HG02885 (cell line): Measurements from ENCODE around the gene POLR3B.

Experiments used
- ATAC-seq: cut with Tn5 transposase; IDR thresholded peaks from one replicate; pipeline ENCODE4 v1.9.1; 2021; ENCODE audit warnings: mild to moderate bottlenecking; ENCODE audit not compliant: unreplicated experiment, poor library complexity

POLR3B gene

GRCh38 chr12:106517314-106517713 is 159.8 kb downstream of the POLR3B start:
- no peak for ATAC-seq

DNA sequence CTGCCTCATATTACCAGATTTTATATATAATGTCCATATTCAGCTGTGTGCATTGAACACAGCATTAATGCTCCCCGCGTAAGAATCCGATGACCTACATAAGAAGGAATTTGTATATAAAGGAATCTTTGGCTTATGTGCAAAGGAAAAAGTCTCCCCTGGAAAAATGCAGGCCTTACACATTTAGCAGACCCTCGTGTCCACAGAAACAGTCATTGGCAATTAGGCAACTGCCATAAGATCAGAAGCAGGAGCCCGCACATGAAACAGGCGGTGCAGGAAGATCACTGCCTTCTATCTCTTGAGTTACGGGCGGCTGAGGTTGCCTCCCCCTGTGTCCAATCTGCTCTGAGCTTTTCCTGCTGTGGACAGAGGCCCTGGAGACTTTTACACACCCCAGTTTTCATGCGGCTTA is 162.1 kb downstream of the POLR3B start:
- ATAC-seq: no peak

- no peak for ATAC-seq
These were observed 164.4 kb downstream of the POLR3B start for GRCh38 chr12:106521901-106522300.

DNA sequence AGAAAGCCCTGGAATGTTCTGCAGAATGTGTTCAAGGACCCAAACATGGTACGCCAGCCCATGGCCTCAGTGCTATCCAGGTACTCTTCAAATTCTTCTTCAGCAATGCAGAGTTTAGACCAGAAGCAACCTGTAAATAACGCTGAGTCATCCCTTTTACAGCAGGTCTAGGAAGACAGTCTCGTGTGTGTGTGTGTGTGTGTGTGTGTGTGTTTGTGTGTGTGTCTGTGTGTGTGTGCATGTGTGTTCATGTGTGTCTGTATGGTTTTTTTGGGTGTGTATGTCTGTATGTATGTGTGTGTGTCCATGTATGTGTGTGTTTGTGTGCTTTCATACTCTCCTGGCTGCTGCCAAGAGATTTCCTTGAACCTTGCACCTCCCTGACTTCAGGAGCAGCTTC is 165.2 kb downstream of the POLR3B start:
- no peak for ATAC-seq

DNA sequence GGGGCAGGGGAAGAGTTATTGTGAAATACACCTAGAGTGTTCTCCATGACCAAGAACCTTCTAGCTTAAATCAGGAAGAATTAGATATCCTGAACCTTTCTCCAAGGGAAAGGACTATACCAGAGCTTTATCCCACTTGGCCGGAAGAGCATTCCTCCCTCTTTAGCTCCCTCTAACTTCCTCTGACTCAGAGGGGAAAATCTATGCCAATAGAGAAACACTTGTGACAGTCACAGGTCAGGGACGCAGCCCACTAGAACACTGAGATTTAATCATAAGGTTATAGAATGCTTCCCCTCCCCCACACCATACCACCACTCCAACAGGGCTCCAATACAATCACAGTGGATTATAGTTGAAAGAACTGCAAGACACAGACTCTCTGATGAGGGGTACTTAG is 169.8 kb downstream of the POLR3B start:
- no peak for ATAC-seq

DNA sequence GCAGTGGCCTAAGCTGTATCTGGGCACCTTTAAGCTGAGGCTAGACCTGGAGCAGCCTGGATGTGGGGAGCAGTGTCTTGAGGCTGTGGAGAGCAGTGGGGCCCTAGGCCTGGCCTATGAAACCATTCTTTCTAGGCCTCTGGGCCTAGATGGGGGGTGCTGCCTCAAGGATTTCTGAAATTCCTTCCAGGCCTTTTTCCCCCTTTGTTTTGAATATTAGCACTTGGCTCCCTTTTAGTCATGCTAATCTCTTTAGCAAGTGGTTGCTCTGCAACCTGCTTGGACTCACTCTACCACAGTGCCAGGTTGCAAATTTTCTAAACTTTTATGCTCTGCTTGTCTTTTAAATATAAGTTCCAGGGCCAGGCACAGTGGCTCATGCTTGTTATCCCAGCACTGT is 183.7 kb downstream of the POLR3B start:
- no peak for ATAC-seq

DNA sequence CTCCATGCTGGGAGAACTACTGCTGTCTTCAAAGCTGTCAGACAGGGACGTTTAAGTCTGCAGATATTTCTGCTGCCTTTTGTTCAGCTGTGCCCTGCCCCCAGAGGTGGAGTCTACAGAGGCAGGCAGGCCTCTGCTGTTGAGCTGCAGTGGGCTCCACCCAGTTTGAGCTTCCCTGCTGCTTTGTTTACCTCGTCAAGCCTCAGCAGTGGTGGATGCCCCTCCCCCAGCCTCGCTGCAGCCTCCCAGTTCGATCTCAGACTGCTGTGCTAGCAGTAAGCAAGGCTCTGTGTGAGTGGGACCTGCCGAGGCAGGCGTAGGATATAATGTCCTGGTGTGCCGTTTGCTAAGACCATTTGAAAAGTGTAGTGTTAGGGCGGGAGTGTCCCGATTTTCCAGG is 193.9 kb downstream of the POLR3B start:
- ATAC-seq: no peak

DNA sequence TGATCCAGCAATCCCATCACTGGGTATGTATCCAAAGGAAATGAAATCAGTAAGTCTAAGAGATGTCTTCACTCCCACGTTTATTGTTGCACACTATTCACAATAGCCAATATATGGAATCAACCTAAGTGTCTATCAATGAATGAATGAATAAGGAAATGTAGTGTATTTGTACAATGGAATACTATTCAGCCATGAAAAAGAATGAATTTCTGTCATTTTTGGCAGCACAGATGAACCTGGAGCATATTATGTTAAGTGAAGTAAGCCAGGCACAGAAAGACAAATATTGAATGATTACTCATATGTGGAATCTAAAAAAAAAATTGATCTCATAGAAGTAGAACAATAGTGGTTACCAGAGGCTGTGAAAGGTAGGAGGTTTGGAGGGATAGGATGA is 194.7 kb downstream of the POLR3B start:
- ATAC-seq: no peak
